K562 (cell line): ENCODE measurements around the gene SERPIND1. TPM values are rescaled to one million over a fixed set of nuclear protein-coding genes. Genes with fewer than 3 reads are reported as not detected.

Source experiments
- ATAC-seq: fragments of 200-7000 bp; cut with Tn5 transposase; 3 replicates; pipeline ENCODE4 v1.9.1; 2020; ENCODE audit warnings: moderate library complexity
- BruUV-seq: library from RNA; stranded (reverse); fragments of 400-500 nt; replicated peaks from 2 replicates; lab custom pipeline; 2021; lab: Mats Ljungman, UMichigan
- CTCF ChIA-PET: fragments of 300-600 bp; formaldehyde crosslinking; extraction: SDS; loops from one replicate; lab custom pipeline; 2021; ENCODE audit warnings: low intra/inter-chr PET ratio; lab: Yijun Ruan, JAX
- POLR2A ChIA-PET: fragments of 300-600, 350-650 bp; sonication (Branson Sonifier 250); formaldehyde crosslinking; extraction: SDS; loops from one replicate; lab custom pipeline; 2021; ENCODE audit warnings: antibody characterized with exemption, inconsistent platforms; lab: Yijun Ruan, JAX
- DNase-seq, 4 experiments: peaks; one replicate each; pipeline versions ENCODE4 v3.0.0 to v3.0.0-alpha.2; 2011 to 2018; ENCODE audit warnings: low spot score in 3 of 4, mixed read lengths in 3 of 4; ENCODE audit errors: extremely low read depth in 1 of 4
- FAIRE-seq: peaks from 2 replicates; lab custom pipeline; 2011; peaks lifted over from hg19 to GRCh38; lab: Jason Lieb, UNC
- H2AFZ ChIP-seq: 2 replicates; pipeline ENCODE4 v1.6.0; 2011; ENCODE audit warnings: low read depth, low read length, control low read depth, inconsistent platforms
- H3K27ac ChIP-seq: fragments of 200-600 bp; 3 replicates; pipeline ENCODE4 v1.8.0; 2011; ENCODE audit warnings: low read depth, mild to moderate bottlenecking, control low read depth, inconsistent platforms, low read length, moderate library complexity, mixed read lengths; ENCODE audit errors: extremely low read depth
- H3K27me3 ChIP-seq, 2 experiments: fragments of 300-600 bp in 1 of 2; 2 replicates in 1 of 2; 3 replicates in 1 of 2; pipeline versions ENCODE4 v1.6.0 to v1.8.0; 2011; ENCODE audit warnings: inconsistent platforms in 2 of 2, low read length in 2 of 2, mild to moderate bottlenecking in 1 of 2, mixed read lengths in 1 of 2, moderate library complexity in 1 of 2; ENCODE audit not compliant: control insufficient read depth in 2 of 2, insufficient read depth in 2 of 2
- H3K36me3 ChIP-seq: fragments of 300-600 bp; 3 replicates; pipeline ENCODE4 v1.8.0; 2011; ENCODE audit warnings: mild to moderate bottlenecking, low read length, inconsistent platforms; ENCODE audit not compliant: control insufficient read depth, insufficient read depth
- H3K4me1 ChIP-seq, 2 experiments: fragments of 200-600 bp in 1 of 2; replicated peaks in 1 of 2; 2 replicates in 1 of 2; 3 replicates in 1 of 2; pipeline versions ENCODE4 v1.5.1 to v1.8.0; 2011; ENCODE audit warnings: inconsistent platforms in 2 of 2, low read length in 2 of 2, mild to moderate bottlenecking in 1 of 2, mixed read lengths in 1 of 2, moderate library complexity in 1 of 2; ENCODE audit not compliant: control insufficient read depth in 2 of 2, insufficient read depth in 2 of 2
- H3K4me2 ChIP-seq: 2 replicates; pipeline ENCODE4 v1.6.1; 2011; ENCODE audit warnings: low read length, control low read depth, inconsistent platforms, mixed read lengths; ENCODE audit not compliant: insufficient read depth
- H3K4me3 ChIP-seq: fragments of 200-600 bp; sonication (generic), shearing (Covaris generic); 2 replicates; pipeline ENCODE4 v1.5.1; 2016; ENCODE audit warnings: control low read depth, inconsistent platforms
- H3K79me2 ChIP-seq: fragments of 200-600 bp; 3 replicates; pipeline ENCODE4 v1.8.0; 2011; ENCODE audit warnings: low read length, inconsistent platforms; ENCODE audit not compliant: control insufficient read depth, insufficient read depth
- H3K9ac ChIP-seq, 2 experiments: 2 replicates each; pipeline versions ENCODE4 v1.6.0 to v1.6.1; 2011; ENCODE audit warnings: low read depth in 2 of 2, low read length in 2 of 2, control low read depth in 1 of 2, inconsistent platforms in 1 of 2, mild to moderate bottlenecking in 1 of 2, mixed read lengths in 1 of 2; ENCODE audit not compliant: insufficient read depth in 1 of 2
- H3K9me1 ChIP-seq: one replicate; pipeline ENCODE4 v1.6.0; 2011; ENCODE audit warnings: inconsistent platforms, mild to moderate bottlenecking, low read length, moderate library complexity; ENCODE audit not compliant: control insufficient read depth, insufficient read depth
- H3K9me3 ChIP-seq: replicated peaks from 2 replicates; pipeline ENCODE4 v1.5.1; 2011; ENCODE audit warnings: low read depth, low read length, inconsistent platforms; ENCODE audit not compliant: control insufficient read depth, insufficient read depth
- H4K20me1 ChIP-seq: replicated peaks from 2 replicates; pipeline ENCODE4 v1.6.1; 2011; ENCODE audit warnings: low read length, inconsistent platforms, mixed read lengths; ENCODE audit not compliant: control insufficient read depth, insufficient read depth
- HMG20A ChIP-seq: fragments of 450-650 bp; formaldehyde crosslinking; conservative IDR thresholded peaks from 2 replicates; pipeline ENCODE4 v1.4.0; 2020; ENCODE audit warnings: mild to moderate bottlenecking, mixed read lengths
- IRF1 ChIP-seq: sonication (generic); formaldehyde crosslinking; IDR thresholded peaks from 2 replicates; pipeline ENCODE4 v1.8.0; 2022; ENCODE audit warnings: missing genetic modification reagents, mild to moderate bottlenecking, borderline replicate concordance
- MED1 ChIP-seq: sonication (generic); formaldehyde crosslinking; IDR thresholded peaks from 2 replicates; pipeline ENCODE4 v1.8.1; 2023; ENCODE audit warnings: missing genetic modification reagents, borderline replicate concordance
- PHF8 ChIP-seq: fragments of 200-600 bp; sonication (generic); IDR thresholded peaks from 2 replicates; pipeline ENCODE4 v1.6.1; 2012; ENCODE audit warnings: mixed run types, mild to moderate bottlenecking, inconsistent platforms, low read length, moderate library complexity, borderline replicate concordance
- STAG1 ChIP-seq: sonication (generic); formaldehyde crosslinking; IDR thresholded peaks from 2 replicates; pipeline ENCODE4 v1.5.0; 2020; ENCODE audit warnings: missing genetic modification reagents, borderline replicate concordance
- WHSC1 ChIP-seq: IDR thresholded peaks from one replicate; pipeline ENCODE4 v1.6.1; 2012; ENCODE audit warnings: low read length, control low read depth, inconsistent platforms
- ZC3H4 ChIP-seq: sonication (generic); formaldehyde crosslinking; IDR thresholded peaks from 2 replicates; pipeline ENCODE4 v1.9.0; 2021; ENCODE audit warnings: missing genetic modification reagents, borderline replicate concordance
- ZNF696 ChIP-seq: fragments of 250-450 bp; sonication (Bioruptor Pico); conservative IDR thresholded peaks from 2 replicates; pipeline ENCODE4 v1.4.0; 2020; ENCODE audit warnings: mild to moderate bottlenecking, moderate library complexity
- WGBS: fragments of 100-300 bp; shearing (Covaris generic); methylation state at CpG from one replicate; pipeline ENCODE4 v1.1.6; 2016; ENCODE audit warnings: low coverage, mixed read lengths; ENCODE audit not compliant: insufficient coverage; ENCODE audit errors: missing lambda C conversion rate; 5-methylcytosine and 5-hydroxymethylcytosine counted together
- in situ Hi-C: fragments of 300-500 bp; cut with MboI; formaldehyde crosslinking; loops from 4 replicates; pipeline ENCODE4 v1.15.0; 2018; ENCODE audit warnings: inconsistent platforms, mixed read lengths
- intact Hi-C: fragments of 100-400 bp; cut with micrococcal nuclease; formaldehyde crosslinking; loops from 2 replicates; pipeline ENCODE4 v1.14.2; 2022
- polyA plus RNA-seq, 8 experiments: library from polyadenylated mRNA; depleted of rRNA in 4 of 8; stranded (reverse) in 5 of 8; unstranded in 3 of 8; fragments of >200 nt; fragmentation: Nextera tagmentation in 2 of 8; fragmentation: Illumina TruSeq in 1 of 8; extraction: Ambion mirVana in 2 of 8; extraction: Trizol in 1 of 8; gene quantifications; 2 replicates each; pipeline versions ENCODE4 v1.2.1 to v1.2.3, GENCODE V29; 2011 to 2014; ENCODE audit warnings: inconsistent platforms in 1 of 8, missing spikeins in 1 of 8
- total RNA-seq, 7 experiments: library from RNA; depleted of rRNA in 6 of 7; stranded (reverse); fragments of >200 nt in 6 of 7; fragmentation: Illumina TruSeq in 2 of 7; extraction: Trizol in 2 of 7; gene quantifications; 2 replicates each; pipeline versions ENCODE4 v1.2.1 to v1.2.3, GENCODE V29; 2011 to 2021; ENCODE audit warnings: low replicate concordance in 1 of 7

Gene SERPIND1
- total and polyA plus RNA-seq, 9 of the 15 experiments (the other 6 are each of a cell fraction or from before 2014, with no cell fraction given): 0.04 to 0.11 (median 0.09) TPM; not detected in 6

DNA sequence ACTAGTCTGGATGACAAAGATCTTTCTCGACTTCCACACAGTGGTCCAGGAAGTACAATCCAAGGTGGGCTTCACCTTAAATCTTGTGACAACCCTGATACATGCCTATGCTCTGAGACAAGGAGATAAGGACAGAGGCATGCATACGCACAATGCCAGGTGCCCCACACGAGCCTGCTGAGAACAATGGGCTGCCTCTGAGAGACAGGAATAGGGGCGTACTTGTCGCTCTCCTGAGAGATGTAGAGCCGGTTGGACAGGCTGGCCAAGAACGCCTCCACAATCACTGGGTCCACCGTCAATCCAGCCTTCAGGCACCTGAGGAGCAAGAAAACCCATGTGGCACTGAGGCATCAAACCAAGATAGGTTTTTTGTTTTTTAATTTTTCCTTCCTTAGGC is 25.5 kb downstream of the SERPIND1 start:
- intact Hi-C loops: no loop called here
- Histone ChIP-seq H2AFZ (no peak overlapping the region), H3K4me2 (no peak overlapping the region), H4K20me1 (0 out of 2 replicates have a peak, but pooled peaks cover 9% of the 10 kb centered on the region), H3K9me1 (peaks cover 6% of the 10 kb centered on the region), H3K4me3 (no peak overlapping the region), H3K36me3 (peaks cover 91% of the 10 kb centered on the region), H3K4me1 (0 out of 5 replicates have a peak, but pooled peaks cover 0 to 3% of the 10 kb centered on the region in 2 experiments), H3K9me3 (no peaks in the 10 kb centered on the region), H3K27me3 (no peaks in the 10 kb centered on the region), H3K27ac (no peak overlapping the region), H3K9ac (peak overlapping the region in 1 of 2 experiments; percentile 7; a peak in 1 of 4 replicates), H3K79me2 (no peaks in the 10 kb centered on the region)
- 88% methylated on average over 8 of the region's 8 CpGs for WGBS
- DNase-seq (no peak), ATAC-seq (no peak), FAIRE-seq (no peak)
- TF ChIP-seq WHSC1: peak; percentile 40
- TF ChIP-seq ZNF696 (CRISPR knock-in tag): no peak
- TF ChIP-seq STAG1: 0 out of 2 replicates have a peak, but pooled peaks have one; percentile 3
- BruUV-seq: no TSS peak
- in situ Hi-C loops: loop anchor here (25.0 kb wide), 2 partner anchors 338 to 1962 kb away; no protein-coding TSS in a partner anchor
- CTCF ChIA-PET: no interaction called here
- POLR2A ChIA-PET: interaction anchor here (0.7 to 15.3 kb wide), 5 partner anchors 15 to 118 kb away, joined by 3 to 172 read pairs (median 3); partner anchors contain the start of gene CRKL

DNA sequence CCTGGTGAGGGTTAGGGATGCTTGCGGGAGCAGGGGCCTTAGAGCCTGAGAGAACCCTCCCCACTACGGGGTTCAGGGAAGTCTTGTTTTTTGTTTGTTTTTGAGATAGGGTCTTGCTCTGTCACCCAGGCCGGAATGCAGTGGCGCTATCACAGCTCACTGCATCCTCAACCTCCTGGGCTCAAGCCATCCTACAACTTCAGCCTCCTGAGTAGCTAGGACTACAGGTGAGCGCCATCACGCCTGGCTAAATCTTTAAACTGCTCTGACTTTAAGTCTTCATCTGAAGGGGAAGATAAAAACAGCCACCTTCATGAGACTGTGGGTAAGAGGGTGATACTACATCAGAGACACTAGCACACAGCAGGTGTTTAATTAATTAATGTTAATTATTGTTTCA is 28.5 kb downstream of the SERPIND1 start:
- Histone ChIP-seq H4K20me1 (peaks cover 7% of the 10 kb centered on the region; the same call in 1 of the 2 replicates), H3K4me3 (no peak overlapping the region), H3K4me2 (no peak overlapping the region), H3K79me2 (no peaks in the 10 kb centered on the region), H3K4me1 (peaks cover 3 to 11% of the 10 kb centered on the region in 2 experiments; a peak in 3 of 5 replicates), H3K9me3 (no peaks in the 10 kb centered on the region), H3K9ac (no peak overlapping the region), H3K27me3 (no peaks in the 10 kb centered on the region), H2AFZ (no peak overlapping the region), H3K27ac (no peak overlapping the region), H3K36me3 (peaks cover 93% of the 10 kb centered on the region), H3K9me1 (no peaks in the 10 kb centered on the region)
- ATAC-seq (no peak), DNase-seq (no peak), FAIRE-seq (no peak)
- POLR2A ChIA-PET: interaction anchor here (1.4 to 15.3 kb wide), 3 partner anchors 9 to 24 kb away, joined by 3 to 172 read pairs (median 4); no protein-coding TSS in a partner anchor
- intact Hi-C loops: loop anchor here (5.0 kb wide), 1 partner anchor 200 kb away; the partner anchor contains the start of gene THAP7
- no TSS peak for BruUV-seq
- in situ Hi-C loops: no loop called here
- TF ChIP-seq PHF8 (0 out of 2 replicates have a peak, but pooled peaks have one; percentile 13), HMG20A (no peak), ZC3H4 (CRISPR knock-in tag) (peak; percentile 81; the same call in 1 of the 2 replicates), MED1 (0 out of 2 replicates have a peak, but pooled peaks have one; percentile 55), IRF1 (0 out of 2 replicates have a peak, but pooled peaks have one; percentile 15)
- 73% methylated on average over 6 of the region's 6 CpGs for WGBS
- CTCF ChIA-PET: interaction anchor here (3.8 kb wide), 1 partner anchor 83 kb away, joined by 27 read pairs; no protein-coding TSS in a partner anchor
